Ovary (tissue), 3 donors: Measurements from ENCODE around the gene TRIM46.

ENCODE experiments used
- CTCF ChIP-seq, 3 donors: fragments of 450-650 bp in 2 of 3; fragments of 200-600 bp in 1 of 3; IDR thresholded peaks; one replicate each; pipeline versions ENCODE4 v1.5.1 to v1.8.0; 2016 to 2022; ENCODE audit warnings: antibody characterized with exemption in 3 of 3, mild to moderate bottlenecking in 1 of 3
- EP300 ChIP-seq: sonication (generic); formaldehyde crosslinking; IDR thresholded peaks from one replicate; pipeline ENCODE4 v1.6.1; 2017; ENCODE audit warnings: antibody characterized with exemption
- POLR2A ChIP-seq: fragments of 450-650 bp; IDR thresholded peaks from one replicate; pipeline ENCODE4 v1.6.1; 2017; ENCODE audit warnings: antibody characterized with exemption, mild to moderate bottlenecking, moderate library complexity
- donor health status: DM: no; HTN: no; CAD: no.

DNA sequence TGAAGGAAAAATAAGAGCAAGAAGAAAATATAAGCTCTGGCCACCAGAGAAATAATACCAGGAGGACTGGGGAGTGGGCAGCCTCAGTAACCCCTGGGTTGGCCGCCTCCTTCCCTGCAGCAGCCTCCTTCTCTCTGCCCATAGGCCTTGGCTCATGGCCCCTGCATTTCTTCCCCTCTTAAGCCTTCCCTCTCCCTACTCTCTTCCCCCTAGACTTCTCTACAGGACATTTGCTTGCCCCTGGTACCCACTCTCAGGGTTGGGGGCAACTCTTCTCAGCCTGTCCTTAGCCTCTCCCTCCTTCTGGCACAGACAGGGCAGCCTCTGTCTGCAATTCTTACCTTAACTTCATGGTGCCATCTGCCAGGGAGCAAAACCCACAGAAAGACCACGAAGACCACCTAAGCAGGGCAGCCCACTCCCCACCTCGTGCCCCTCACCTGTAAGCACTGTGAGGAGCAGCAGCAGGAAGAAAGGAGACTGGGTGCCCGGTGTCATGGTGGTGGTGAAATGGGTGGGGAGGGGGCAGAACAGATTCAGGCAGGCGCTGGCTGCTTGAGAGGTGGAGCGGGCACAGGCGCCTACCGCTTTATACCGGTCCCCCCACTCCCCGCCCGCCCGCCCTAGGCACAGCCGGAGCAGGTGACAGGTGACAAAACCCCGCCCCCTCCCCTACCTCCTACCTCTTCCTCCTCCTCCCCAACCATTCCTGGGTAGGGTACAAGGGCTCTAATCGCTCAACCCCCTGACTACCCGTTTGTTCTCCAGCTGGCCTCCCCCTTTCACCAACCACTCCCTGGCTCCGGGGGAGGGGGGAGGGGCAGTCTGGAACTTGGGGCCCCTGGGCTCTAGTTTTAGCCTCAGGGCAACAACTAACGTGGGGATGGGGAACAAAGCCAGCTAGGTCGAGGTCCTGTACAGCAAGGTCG, 19.0 kb downstream of the TRIM46 start:
- no peak for TF ChIP-seq CTCF (IDR thresholded peaks at IDR 0.05)
- TF ChIP-seq POLR2A: no peak
- no peak for TF ChIP-seq EP300
